Ovary (tissue), 9 donors: ENCODE results near the gene HAUS6. TPM values are rescaled to one million over a fixed set of nuclear protein-coding genes. Genes with fewer than 3 reads are reported as not detected.

Experiments
- DNase-seq, 5 donors: peaks; one replicate each; pipeline ENCODE4 v3.0.0-alpha.2; 2019 to 2020
- H3K27ac ChIP-seq, 2 donors: fragments of 200-600 bp; one replicate each; pipeline versions ENCODE4 v1.5.1 to v1.8.0; 2019 to 2022
- H3K27me3 ChIP-seq: fragments of 200-600 bp; one replicate; pipeline ENCODE4 v1.8.0; 2022
- H3K36me3 ChIP-seq: fragments of 200-600 bp; sonication (generic); one replicate; pipeline ENCODE4 v1.5.1; 2019
- H3K4me1 ChIP-seq: one replicate; pipeline ENCODE4 v1.8.1; 2013; ENCODE audit warnings: mild to moderate bottlenecking, moderate library complexity; ENCODE audit not compliant: insufficient read depth
- H3K4me3 ChIP-seq: fragments of 200-600 bp; sonication (generic); one replicate; pipeline ENCODE4 v1.5.1; 2017
- H3K9me3 ChIP-seq, 2 donors: fragments of 200-600 bp in 1 of 2; sonication (generic) in 1 of 2; one replicate each; pipeline versions ENCODE4 v1.5.1 to v1.8.1; 2013 to 2019; ENCODE audit warnings: mild to moderate bottlenecking in 1 of 2, moderate library complexity in 1 of 2
- CTCF ChIP-seq, 3 donors: fragments of 450-650 bp in 2 of 3; fragments of 200-600 bp in 1 of 3; IDR thresholded peaks; one replicate each; pipeline versions ENCODE4 v1.5.1 to v1.8.0; 2016 to 2022; ENCODE audit warnings: antibody characterized with exemption in 3 of 3, mild to moderate bottlenecking in 1 of 3
- EP300 ChIP-seq: sonication (generic); formaldehyde crosslinking; IDR thresholded peaks from one replicate; pipeline ENCODE4 v1.6.1; 2017; ENCODE audit warnings: antibody characterized with exemption
- POLR2A ChIP-seq: fragments of 450-650 bp; IDR thresholded peaks from one replicate; pipeline ENCODE4 v1.6.1; 2017; ENCODE audit warnings: antibody characterized with exemption, mild to moderate bottlenecking, moderate library complexity
- WGBS, 3 donors: extraction: QIAGEN DNeasy Blood & Tissue Kit in 1 of 3; methylation state at CpG; one replicate each; pipeline versions ENCODE4 v1.1.5 to v1.1.7; 2013 to 2017; 5-methylcytosine and 5-hydroxymethylcytosine counted together
- intact Hi-C, 4 donors: fragments of 100-400 bp; cut with DNase I; formaldehyde crosslinking; loops; one replicate each; pipeline versions ENCODE4 v1.11.0 to v1.15.1; 2022 to 2023
- polyA plus RNA-seq, 2 donors: library from polyadenylated mRNA; stranded (reverse); fragments of 200-250 nt in 1 of 2; fragments of 350-450 nt in 1 of 2; fragmentation: Illumina TruSeq in 1 of 2; extraction: RNeasy Lipid Tissue Mini Kit (QIAGEN cat#74804) in 1 of 2; gene quantifications; one replicate each; pipeline ENCODE4 v1.2.3, GENCODE V29; 2013 to 2014
- total RNA-seq, 7 donors: library from RNA; depleted of rRNA in 2 of 7; stranded (reverse); fragments of >200 nt in 2 of 7; fragmentation: NEBNext Ultra II Directional in 3 of 7; extraction: Animal tissue kit (Norgen Biotek cat#: 25700) in 3 of 7; gene quantifications; one replicate each; pipeline versions ENCODE4 v1.1.0 to v1.2.4, GENCODE V29; 2016 to 2023
- donor health status: DM: no; HTN: no; CAD: no; lungs with moderate emphysema.
- donor health status: DM: no; HTN: no; CAD: no.
- donor health status: Bipolar disorder and iron deficiency.
- donor health status: DM: yes; HTN: yes; CAD: no.
- donor health status: DM: no; HTN: no; CAD: no.
- donor health status: DM: yes; HTN: yes; CAD: no.

Gene HAUS6
- total and polyA plus RNA-seq, 9 donors = 4.6 to 13.1 (median 9.7) TPM

- 83 to 86% (median 85%) methylated on average over 7 of the region's 7 CpGs for WGBS, 3 donors
- Histone ChIP-seq H3K27me3 (no peaks in the 10 kb centered on the region), H3K4me3 (no peak overlapping the region), H3K4me1 (no peaks in the 10 kb centered on the region), H3K27ac (no peak overlapping the region), H3K36me3 (no peaks in the 10 kb centered on the region), H3K9me3 (no peaks in the 10 kb centered on the region)
- no peak for DNase-seq
- TF ChIP-seq EP300 = no peak
- no peak for TF ChIP-seq CTCF (IDR thresholded peaks at IDR 0.05)
- TF ChIP-seq POLR2A = no peak
- intact Hi-C loops = no loop called here
Observed at GRCh38 chr9:19146441-19147024, 43.8 kb upstream of the HAUS6 start.

GRCh38 chr9:19145881-19146280 lies 43.2 kb upstream of the HAUS6 start:
- Histone ChIP-seq H3K9me3 (no peaks in the 10 kb centered on the region), H3K4me1 (no peaks in the 10 kb centered on the region), H3K27ac (no peak overlapping the region), H3K4me3 (no peak overlapping the region), H3K27me3 (no peaks in the 10 kb centered on the region), H3K36me3 (no peaks in the 10 kb centered on the region)
- no peak for DNase-seq
- 77 to 82% (median 80%) methylated on average over 5 of the region's 5 CpGs for WGBS, 3 donors
- no peak for TF ChIP-seq POLR2A
- TF ChIP-seq EP300 = no peak
- TF ChIP-seq CTCF (IDR thresholded peaks at IDR 0.05) = no peak
- intact Hi-C loops = no loop called here

GRCh38 chr9:19140259-19140658 lies 37.6 kb upstream of the HAUS6 start:
- Histone ChIP-seq H3K27me3 (no peaks in the 10 kb centered on the region), H3K4me1 (no peaks in the 10 kb centered on the region), H3K4me3 (no peak overlapping the region), H3K27ac (no peak overlapping the region), H3K36me3 (no peaks in the 10 kb centered on the region), H3K9me3 (no peaks in the 10 kb centered on the region)
- DNase-seq = no peak
- TF ChIP-seq POLR2A = no peak
- no peak for TF ChIP-seq EP300
- TF ChIP-seq CTCF (IDR thresholded peaks at IDR 0.05) = no peak
- intact Hi-C loops = no loop called here
- 83 to 87% (median 87%) methylated on average over 6 of the region's 6 CpGs for WGBS, 3 donors

- no peaks in the 10 kb centered on the region for H3K27me3 ChIP-seq
- H3K4me3 ChIP-seq = no peak overlapping the region
- intact Hi-C loops = no loop called here
- H3K36me3 ChIP-seq = no peaks in the 10 kb centered on the region
- TF ChIP-seq POLR2A = no peak
- no peak for TF ChIP-seq EP300
- TF ChIP-seq CTCF (IDR thresholded peaks at IDR 0.05) = no peak
- no peaks in the 10 kb centered on the region for H3K9me3 ChIP-seq
- no peaks in the 10 kb centered on the region for H3K4me1 ChIP-seq
- WGBS, 3 donors = 86 to 93% (median 89%) methylated on average over 1 of the region's 1 CpG
- no peak for DNase-seq
- no peak overlapping the region for H3K27ac ChIP-seq
Observed at GRCh38 chr9:19138084-19138483, 35.4 kb upstream of the HAUS6 start.
